HG02798 (cell line): ENCODE measurements around the gene PDLIM1.
A peak's percentile ranks its signal among the peaks of the same experiment; 100 is the strongest.

Experiments used
- ATAC-seq: cut with Tn5 transposase; IDR thresholded peaks from one replicate; pipeline ENCODE4 v1.9.1; 2021; ENCODE audit warnings: mild to moderate bottlenecking; ENCODE audit not compliant: unreplicated experiment, poor library complexity

The PDLIM1 gene, protein sequence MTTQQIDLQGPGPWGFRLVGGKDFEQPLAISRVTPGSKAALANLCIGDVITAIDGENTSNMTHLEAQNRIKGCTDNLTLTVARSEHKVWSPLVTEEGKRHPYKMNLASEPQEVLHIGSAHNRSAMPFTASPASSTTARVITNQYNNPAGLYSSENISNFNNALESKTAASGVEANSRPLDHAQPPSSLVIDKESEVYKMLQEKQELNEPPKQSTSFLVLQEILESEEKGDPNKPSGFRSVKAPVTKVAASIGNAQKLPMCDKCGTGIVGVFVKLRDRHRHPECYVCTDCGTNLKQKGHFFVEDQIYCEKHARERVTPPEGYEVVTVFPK

DNA sequence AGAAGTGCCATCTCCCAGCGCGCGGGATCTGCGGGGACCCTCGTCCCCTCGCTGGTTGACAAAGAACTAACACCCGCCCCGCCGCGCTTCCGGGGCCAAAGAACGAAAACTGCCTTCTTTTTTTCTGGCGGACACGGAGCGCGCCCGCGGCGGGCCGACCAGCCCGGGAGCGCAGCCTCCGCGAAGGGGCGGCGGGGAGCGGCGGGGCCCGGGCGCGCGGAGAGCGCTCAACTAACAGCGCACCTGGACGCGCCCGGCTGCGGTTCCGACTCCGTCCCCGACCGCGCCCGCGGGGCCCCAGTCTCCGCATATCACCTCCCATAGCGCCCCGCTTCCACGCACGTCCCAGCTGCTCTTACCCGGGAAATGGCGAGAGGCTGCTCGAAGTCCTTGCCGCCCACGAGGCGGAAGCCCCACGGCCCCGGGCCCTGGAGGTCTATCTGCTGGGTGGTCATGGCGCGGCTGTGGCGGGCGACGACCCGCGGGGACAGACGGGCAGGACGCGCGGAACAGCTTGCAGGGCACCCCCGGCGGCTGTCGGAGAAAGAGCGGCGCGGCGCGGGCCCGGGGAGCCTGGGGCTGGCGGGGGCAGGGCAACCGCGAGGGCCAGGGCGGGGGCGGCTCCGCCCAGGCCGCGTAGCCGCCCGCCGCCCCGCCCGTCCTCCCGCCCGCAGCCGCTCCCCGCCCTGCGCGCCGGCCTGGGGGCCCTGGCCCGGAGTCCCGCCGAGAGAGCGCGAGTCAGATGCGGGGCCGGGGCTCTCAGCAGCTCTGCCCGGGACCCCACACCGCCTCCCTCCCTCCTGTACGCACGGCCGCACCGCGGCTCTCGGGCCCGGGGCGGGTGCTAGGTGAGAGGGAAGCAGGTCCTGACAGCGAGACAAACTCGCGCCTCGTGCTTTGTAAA, at the start of gene PDLIM1:
Gene PDLIM1 (minus strand): TSS at position 543 of the 904 bp plus-strand sequence. CDS start 88 bp downstream, at position 455.
- peak; percentile 51 for ATAC-seq

DNA sequence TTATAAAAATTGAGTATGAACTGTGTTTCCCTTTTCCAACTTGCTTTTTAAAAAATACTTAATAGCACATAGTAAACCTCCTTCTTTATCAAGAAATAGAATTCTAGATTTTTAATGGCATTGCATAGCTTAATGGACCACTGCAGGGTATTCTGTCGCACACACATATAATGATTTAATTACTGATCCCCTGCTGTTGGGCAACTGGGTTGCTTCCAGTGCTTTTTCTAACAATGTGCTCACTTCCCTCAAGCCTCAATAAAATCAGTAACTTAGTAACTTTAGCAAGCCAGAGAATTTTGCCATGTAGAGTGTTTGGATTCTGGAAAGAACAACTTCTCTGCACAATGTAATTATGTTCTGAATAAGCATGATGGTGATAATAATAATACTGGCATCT, 49.1 kb upstream of the PDLIM1 start:
- ATAC-seq = no peak

DNA sequence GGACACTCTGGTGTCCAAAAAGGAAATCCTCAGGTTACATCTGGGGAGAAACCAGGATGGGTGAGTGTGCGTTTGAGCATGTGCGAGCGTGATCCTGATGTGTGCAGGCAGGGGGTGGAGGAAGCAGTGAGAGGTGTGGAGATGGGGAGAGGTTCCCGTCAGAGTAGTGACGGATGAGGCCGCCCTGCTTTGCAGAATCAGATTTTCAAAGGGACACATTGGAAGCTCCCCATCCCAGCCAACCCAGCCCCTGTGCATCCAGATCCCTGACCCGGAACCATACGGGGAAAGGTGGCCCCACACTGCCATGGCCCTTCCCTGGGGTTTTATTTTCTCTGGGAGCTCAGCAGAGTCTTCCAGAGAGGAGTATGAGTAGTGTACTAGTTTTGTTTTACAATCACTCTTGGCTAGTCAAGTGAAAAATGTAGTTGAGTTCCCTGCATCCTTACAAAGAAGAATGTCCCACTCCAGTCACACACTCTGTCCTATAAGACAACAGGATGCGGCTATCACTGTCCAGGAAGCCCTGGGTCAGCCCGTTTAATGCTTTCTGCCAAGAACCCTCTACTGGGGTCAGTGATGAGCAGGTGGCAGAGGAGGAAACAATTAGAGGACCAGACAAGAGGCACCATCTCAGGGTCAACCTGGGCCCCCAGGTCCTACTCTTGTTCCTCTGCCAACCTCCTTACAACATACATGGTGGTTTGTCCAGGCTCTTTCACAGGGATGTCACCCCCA, 46.8 kb upstream of the PDLIM1 start:
- no peak for ATAC-seq

DNA sequence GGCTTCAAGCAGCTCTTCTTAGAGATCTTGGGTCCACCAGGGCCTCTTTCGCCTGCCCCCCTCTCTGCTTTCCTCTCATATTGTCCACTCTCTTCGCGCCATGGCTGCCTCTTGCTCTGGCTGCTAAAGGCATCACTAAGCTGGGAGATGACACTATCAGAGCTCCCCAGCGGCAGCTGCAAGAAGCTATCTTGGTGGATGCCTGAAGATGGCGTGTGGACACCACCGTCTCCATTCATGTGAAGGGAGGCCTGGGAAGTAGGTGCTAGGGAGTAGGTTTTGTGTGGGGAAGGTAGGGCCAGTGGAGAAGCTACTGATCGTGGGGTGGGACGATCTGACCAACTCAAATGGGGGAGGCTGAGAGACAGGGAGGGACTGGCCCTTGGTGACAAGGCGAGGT, 45.9 kb upstream of the PDLIM1 start:
- ATAC-seq = no peak

DNA sequence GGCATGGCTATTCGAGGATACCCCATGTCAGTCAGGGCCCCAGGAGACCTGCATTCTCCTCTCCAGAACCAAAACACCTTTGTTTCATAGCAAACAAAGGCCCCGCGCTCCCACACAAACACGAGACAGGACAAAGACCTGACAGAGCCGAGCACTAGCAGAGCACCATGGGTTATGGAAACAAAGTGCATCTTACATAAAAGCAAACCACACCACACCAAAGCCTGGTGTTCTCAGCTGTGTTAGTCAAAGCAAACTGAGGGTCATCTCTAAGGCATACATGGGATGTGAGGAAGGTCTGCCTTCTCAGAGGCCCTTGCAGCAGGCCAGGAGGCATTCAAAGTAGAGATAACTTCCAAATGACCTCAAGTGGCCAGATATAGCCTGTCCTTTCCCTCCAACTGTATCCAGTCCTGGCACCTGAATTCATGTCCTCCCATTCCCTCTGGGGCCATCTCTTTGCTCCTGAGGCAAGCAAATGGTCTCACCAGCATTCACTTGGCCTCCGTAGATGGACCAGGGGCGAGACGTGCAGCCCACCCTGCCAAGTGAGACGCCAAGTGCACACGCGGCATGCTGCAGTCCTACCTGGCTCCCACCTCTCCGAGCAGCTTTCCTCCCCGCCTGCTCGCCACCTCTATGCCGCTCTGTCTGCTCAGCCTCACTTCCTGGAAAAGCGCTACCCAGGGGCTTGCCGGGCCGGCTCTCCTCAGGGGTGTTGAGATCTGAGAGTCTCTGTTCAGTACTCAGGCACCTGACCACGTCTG, 45.3 kb upstream of the PDLIM1 start:
- ATAC-seq = no peak

DNA sequence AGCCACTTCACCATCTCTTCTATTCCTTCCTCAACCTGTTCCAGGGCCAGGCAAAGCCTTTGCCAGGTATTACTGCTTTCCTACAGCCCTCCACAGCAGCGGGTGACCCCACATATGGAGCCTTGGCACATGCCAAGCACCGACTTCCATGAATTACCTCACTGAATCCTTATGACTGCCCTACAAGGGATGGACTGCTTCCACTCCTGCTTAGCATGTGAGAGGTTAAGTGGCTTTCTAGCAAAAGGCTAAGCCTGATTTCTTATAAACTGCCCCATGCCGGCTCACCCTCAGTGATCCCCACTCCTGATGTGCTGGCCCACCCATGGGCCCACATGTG, 44.0 kb upstream of the PDLIM1 start:
- ATAC-seq = no peak

DNA sequence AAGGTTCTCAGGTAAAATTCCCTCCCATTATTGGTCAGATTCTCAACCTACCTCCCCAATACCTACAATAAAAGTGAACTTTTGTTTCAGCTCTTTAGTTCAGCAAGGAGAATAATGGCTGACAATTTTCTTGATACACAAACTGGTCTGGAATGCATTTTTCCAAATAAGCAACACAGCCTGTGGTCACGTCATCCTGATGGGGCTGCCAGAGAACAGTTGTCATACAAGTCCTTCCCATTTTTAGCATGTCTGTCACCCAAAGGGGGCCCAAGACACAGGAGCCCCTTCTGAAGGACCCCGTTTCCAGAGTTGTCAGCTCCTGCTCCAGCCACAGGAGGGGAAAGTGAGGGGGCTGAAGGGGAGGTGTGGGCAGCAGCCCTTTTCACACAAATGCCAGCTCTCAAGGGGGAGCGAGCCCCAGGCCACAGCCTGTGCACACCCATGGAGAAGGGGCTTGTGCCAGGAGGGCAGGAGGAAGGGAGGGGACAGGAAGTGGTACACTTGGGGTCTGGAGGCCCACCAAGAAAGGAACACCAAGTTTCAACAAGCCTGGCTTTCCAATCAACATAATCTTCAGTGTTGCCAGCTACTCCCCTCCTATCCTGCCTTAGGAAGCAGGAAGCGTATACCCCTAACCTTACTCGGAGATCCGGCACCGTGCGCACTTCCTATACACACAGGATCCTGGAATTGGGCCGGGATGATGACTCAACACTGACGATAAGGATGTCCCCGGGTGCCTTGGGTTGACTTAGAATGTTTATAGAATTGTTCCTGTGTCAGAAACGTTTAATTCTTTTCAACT, 43.4 kb upstream of the PDLIM1 start:
- no peak for ATAC-seq

DNA sequence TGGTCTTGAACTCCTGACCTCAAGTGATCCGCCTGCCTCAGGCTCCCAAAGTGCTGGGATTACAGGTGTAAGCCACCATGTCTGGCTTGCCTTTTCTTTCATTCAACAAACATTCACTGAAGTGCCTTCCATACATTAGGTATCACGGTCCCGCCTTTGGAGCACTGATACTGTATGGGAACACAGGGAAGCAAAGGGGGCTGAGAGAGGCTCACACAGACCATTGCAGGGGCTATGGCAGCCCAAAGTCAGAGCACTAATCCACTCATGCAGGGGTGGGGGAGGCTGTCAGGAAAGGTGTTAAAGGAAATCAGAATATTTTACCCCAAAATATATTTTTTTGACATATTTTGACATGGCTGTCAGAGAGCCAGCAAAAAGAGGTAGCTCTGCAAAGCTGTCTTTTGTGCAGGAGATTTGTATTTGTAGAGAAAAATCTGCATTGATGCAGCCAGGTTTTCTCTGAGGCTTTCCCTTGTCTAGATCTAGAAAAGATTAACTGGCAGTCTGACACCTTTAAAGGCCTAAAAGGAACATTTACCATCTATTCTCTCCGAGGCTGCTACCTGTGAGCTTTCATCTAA, 42.0 kb upstream of the PDLIM1 start:
- ATAC-seq = no peak

DNA sequence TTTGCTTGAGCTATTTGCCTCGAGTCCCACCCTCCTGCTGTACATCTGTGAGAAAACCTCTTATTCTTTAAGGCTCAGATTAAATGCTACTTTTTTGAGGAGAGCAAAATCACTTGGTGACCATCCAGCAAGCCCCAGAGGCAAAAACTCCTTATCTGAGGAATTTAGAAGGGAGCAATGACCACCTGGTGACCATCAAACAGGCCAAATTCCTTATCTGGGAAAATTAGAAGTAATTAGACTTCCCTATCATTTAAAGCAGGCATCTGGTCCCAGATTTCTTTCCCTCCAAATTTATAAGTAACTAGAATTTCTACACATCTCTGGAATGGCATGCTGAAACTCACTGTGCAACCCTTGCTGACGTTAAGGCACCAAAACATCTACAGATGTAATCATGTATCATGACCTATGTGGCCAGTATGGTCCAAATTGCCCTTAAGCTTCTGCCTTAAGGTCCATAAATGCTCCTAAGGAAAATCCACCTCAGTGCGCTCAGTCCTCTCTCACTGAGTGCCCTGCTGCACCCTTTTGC, 40.9 kb upstream of the PDLIM1 start:
- no peak for ATAC-seq

DNA sequence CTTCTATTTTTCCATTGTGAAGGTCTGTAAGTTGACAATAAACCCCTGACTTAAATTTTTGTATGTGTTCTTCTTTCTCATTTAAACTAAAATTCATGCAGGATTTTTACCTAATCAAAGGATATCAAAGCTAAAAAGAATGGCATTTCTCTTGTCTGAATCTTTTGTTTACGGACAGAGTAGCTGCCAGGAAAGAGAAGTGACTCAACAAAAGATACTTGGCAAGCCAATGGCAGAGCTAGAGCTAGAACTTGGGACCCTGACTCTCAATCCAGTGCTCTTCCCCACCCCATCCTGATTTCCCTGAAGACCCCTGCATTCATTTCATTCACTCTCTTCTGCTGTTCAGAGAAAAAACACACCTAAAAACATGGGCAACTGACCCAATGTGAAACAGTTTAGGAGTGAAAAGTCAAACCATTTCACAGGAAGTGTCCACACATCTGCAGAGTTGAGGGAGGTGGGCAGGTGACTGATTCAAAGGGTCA, 40.2 kb upstream of the PDLIM1 start:
- ATAC-seq = no peak

DNA sequence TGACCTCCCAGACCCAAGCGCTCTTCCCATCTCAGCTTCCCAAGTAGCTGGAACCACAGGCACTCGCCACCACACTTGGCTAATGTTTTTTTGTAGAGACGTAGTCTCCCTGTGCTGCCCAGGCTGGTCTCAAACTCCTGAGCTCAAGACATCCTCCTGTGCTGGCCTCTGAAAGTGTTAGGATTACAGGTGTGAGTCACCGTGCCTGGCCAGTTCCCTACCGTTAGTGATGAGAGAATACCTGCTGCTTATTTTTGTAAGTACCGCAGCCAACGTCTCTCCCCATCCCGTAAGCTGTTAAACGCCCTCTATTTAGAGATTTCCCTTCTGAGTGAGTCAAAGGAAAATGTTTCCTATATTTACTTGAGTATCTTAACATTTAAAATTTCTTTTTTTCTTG, 38.5 kb upstream of the PDLIM1 start:
- no peak for ATAC-seq

DNA sequence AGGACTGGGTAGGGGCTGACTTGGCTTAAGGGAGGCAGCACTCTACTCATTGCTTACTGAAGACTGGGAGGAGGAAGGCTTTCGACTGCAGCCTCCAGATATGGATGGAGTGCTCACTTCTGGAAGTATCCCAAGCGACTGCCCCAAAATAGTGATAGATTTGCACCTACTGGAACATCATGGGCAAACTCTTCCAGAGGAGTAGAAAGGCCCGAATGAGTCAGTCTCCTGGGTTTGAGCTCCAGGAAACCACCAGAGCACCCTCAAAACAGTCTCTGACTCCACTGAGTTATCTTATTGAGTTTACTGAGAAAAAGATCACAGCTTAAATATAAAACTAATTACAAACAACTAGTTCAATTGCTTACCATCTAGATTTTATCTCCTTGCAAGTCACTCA, 37.2 kb upstream of the PDLIM1 start:
- no peak for ATAC-seq

DNA sequence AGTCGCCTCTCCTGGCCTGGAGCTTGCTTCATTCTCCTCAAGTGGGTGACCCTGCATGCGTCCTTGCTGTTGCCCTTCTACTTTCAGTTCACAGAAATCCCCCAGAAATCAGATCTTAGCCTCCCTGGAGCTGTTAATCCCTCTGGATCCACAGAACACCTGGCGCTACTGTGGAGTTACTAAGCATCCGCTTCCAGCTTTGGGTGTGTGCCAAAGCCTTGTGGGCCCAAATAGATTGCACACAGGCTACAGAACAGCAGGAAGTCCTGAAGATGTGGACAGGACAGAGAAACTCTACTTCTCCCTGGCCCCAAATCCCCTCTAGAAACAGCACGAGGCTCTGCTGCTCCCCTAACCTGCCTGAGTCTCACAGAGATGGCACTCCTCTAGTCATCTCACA, 36.6 kb upstream of the PDLIM1 start:
- ATAC-seq = no peak

DNA sequence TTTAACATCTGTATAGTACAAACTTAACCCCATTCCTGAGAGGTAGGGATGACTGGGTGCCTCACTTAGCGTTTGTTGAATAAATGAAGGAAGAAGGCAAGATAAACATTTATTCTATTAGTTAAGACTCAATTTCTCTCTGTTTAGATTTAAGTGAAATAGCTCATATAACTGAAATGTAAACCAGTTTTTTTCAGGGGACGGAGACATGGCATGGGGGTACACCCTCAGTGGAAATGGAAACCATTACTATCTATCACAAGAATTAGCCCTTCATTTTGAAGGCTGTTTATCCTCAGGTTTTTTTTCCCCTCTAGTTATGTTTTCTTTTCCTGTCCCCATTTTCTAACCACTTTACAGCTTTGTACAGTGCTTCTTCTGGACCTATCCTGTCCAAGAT, 35.6 kb upstream of the PDLIM1 start:
- no peak for ATAC-seq

DNA sequence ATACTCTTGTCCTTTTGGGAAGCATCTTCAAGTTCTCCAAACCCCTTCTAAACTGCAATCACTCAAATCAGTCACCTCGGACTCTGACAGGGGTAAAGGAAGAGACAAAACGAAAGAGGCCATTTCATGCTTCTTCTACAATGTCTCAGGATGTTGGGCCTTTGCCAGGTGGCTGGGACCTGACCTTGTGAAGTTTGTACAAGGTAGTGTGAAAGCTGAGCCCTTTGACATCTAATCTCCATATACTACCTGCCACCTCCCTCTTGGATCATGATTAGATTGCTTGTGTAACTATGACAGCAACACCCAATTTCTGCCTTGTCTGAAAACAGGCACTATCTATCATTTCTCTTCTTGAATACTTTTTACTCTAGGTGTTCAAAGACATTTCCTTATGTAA, 35.1 kb upstream of the PDLIM1 start:
- ATAC-seq = no peak

DNA sequence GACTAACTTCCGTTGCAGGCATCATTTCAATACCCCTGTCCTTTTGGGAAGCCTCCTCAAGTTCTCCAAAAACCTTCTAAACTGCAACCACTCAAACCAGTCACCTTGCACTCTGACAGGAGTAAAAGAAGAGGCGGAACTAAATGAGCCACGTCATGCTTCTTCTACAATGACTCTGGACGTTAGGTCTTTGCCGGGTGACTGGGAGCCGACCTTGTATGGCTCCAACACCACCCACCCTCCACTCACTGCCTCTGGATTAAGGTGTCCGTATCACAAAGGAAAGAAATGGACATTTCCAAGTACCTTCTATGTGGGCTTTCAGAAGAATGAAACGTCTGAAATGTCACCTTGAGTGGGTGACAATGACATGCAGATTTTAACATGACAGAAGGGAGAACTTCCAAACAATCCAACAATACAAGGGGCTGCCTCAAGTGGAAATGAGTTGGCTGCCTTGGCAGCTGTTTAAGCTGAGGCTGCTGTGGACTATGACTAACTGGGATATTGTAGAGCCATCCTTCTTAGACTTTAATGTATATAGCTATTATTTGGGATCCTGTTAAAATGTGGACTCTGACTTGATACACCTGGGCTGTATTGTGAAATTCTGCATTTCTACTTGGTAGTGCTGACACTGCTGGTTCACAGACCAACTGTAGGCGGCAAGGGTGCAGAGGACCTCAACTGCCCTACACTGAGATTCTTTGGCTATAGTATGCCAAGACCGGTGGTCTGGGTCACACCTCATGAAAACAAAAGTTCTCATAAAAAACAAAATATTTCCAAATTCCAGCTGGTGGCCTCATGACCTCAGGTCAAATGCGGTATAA, 33.8 kb upstream of the PDLIM1 start:
- no peak for ATAC-seq

DNA sequence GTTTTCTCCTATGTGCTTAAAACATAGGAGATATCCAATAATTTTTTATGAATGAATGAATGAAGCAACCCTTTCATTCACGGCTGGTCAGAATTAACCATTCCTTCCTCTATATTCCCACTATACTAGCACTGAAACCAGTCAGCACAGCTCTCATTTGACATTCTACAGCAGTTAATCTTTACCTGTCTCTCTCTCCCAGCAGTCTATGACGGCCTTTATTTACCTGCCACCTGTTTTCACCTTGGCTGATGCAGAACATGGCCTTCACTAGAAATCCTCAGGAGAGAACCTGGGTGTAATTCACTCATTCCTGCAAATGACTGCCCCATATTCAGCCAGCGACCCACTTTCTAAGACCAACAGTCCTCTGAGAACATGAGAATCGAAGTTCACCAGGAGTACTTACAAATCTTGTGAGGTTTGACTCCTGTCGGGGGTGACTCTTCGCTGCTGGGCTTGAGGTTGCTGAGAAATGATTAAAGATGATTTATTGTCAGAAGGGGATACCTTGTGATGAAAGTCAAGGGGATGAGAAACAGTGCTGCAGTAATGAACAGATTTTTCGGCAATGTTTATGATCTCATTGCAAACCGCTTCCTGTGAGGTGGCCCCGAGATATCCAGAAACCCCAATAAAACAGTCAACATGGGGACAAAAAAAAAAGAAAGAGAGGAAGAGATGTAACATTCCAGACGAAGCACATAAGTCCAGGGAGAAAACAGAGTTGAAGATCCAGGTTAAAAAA, 30.9 kb upstream of the PDLIM1 start:
- ATAC-seq = no peak
